Ureter (tissue), 1 donor: ENCODE measurements around the gene GAS6. TPM values are rescaled to one million over a fixed set of nuclear protein-coding genes. Genes with fewer than 3 reads are reported as not detected.

Experiments
- DNase-seq: peaks from one replicate; pipeline ENCODE4 v3.0.0-alpha.2; 2020; ENCODE audit warnings: low spot score
- total RNA-seq: library from RNA; stranded (reverse); gene quantifications from one replicate; pipeline ENCODE4 v1.2.4, GENCODE V29; 2023
- donor health status: DM: yes; HTN: yes; CAD: no.

GAS6 gene
- total RNA-seq, 1 donor from 2014 or later = 68.1 TPM

DNA sequence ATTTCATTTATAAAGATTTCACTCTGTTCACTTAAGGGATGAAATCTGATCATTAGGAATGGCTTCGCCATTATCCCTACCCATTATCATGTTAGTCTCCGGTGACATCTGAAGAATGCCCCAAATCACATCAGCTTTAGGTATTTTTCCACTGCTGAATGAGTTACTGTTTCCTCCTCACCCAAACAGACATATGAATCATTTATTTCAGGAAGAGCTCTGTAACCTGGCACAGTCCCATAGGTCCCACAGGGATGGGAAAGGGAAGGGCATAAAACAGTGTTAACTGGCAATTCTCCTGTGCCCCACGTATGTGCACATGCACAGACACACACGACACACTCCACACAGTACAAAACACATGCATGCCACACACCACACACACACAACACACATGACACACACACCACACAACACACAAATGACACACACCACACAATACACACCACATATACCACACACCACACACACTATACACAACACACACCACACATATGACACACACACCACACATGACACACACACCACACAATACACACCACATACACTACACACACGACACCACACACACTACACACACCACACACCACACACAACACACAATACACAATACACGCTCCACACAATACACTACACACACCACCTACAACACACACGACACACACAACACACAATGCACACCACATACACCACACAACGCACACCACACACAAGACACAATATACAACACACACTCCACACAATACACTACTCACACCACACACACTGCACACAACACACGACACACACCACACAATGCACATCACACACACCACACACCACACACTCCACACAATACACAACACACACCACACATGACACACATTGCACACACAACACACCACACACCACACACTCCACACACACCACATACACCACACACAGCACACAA, 89.4 kb downstream of the GAS6 start:
- no peak for DNase-seq

DNA sequence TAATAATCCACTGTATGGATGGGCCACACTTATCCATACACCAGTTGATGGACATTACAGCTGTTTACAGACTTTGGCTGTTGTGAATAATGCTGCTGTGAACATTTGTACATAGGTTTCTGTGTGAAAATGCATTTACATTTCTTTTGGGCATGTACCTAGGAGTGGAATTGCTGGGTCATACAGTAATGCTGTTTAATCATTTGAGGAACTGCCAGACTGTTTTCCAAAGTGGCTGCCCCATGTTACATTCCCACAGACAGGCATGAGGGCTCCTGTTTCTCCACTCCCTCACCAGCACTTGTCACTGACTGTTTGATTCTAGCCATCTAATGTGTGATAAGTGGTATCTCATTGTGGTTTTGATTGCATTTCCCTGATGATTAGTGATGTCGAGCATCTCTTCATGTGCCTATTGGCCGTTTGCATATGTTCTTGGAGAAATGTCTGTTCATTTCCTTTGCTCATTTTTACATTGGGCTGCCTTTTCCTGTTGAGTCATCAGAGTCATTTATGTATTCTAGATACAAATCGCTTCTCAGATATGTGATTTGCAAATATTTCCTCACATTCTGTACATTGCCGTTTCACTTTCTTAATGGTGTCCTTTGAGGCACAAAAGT, 92.1 kb downstream of the GAS6 start:
- no peak for DNase-seq

DNA sequence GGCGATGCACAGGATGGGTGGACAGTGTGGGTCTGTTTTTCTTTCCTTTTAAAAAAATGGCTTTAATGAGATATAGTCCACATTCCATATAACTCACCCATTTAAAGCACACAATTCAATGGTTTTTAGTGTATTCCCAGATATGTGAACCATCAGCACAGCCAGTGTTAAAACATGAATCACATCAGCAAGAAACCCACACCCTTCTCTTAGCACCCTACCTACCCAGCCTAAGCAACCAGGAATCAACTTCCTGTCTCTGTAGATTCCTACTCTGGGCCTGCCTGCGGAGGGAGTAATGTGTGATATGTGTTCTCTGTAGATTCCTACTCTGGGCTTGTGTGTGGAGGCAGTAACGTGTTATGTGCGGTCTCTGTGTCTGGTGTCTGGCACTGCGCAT, 92.9 kb downstream of the GAS6 start:
- DNase-seq = no peak

Other genes with a start within 250 kb of the GAS6 start
- not detected for gene ATP4B, start 205.9 kb downstream of the GAS6 start, total RNA-seq
- gene GRK1, start 196.9 kb downstream of the GAS6 start, total RNA-seq = not detected
- gene TMEM255B, start 104.8 kb downstream of the GAS6 start, total RNA-seq = 20.6 TPM
- 7.5 TPM for gene C13orf46, start 110.0 kb upstream of the GAS6 start, total RNA-seq